Effector memory CD4-positive, alpha-beta T cell (primary cell): ENCODE results near the gene MAPK8IP3.
A peak's percentile ranks its signal among the peaks of the same experiment; 100 is the strongest.

ENCODE experiments used
- DNase-seq, 3 donors: peaks; one replicate each; pipeline ENCODE4 v3.0.0-alpha.2; 2020
- H3K27ac ChIP-seq: 2 replicates; pipeline ENCODE4 v1.7.0; 2013; ENCODE audit warnings: mild to moderate bottlenecking, low read length, moderate library complexity; ENCODE audit not compliant: insufficient read depth, poor library complexity, severe bottlenecking
- H3K27me3 ChIP-seq: replicated peaks from 2 replicates; pipeline ENCODE4 v1.7.0; 2013; ENCODE audit warnings: mild to moderate bottlenecking, low read length; ENCODE audit not compliant: insufficient read depth, control insufficient read depth, poor library complexity, severe bottlenecking
- H3K36me3 ChIP-seq: 2 replicates; pipeline ENCODE4 v1.7.0; 2013; ENCODE audit warnings: mild to moderate bottlenecking, low read length, moderate library complexity; ENCODE audit not compliant: control insufficient read depth, insufficient read depth
- H3K4me1 ChIP-seq: 2 replicates; pipeline ENCODE4 v1.7.0; 2013; ENCODE audit warnings: low read length, mild to moderate bottlenecking; ENCODE audit not compliant: control insufficient read depth, insufficient read depth, poor library complexity, severe bottlenecking
- H3K4me3 ChIP-seq: 2 replicates; pipeline ENCODE4 v1.7.0; 2013; ENCODE audit warnings: low read length, low read depth, mild to moderate bottlenecking; ENCODE audit not compliant: insufficient read depth, poor library complexity, severe bottlenecking
- H3K9me3 ChIP-seq: 2 replicates; pipeline ENCODE4 v1.7.0; 2013; ENCODE audit warnings: mild to moderate bottlenecking, low read length, moderate library complexity; ENCODE audit not compliant: control insufficient read depth

Gene MAPK8IP3

GRCh38 chr16:1677942-1678499 is 28.0 kb upstream of the MAPK8IP3 start, which contains the start of gene JPT2:
JPT2 (plus strand) TSS chr16:1678279; CDS start chr16:1678313, 34 bp downstream.
- Histone ChIP-seq H3K9me3 (no peaks in the 10 kb centered on the region), H3K4me1 (peaks cover 6% of the 10 kb centered on the region), H3K36me3 (peaks cover 8% of the 10 kb centered on the region), H3K4me3 (peak within 1 kb of the TSS; percentile 70), H3K27me3 (no peaks in the 10 kb centered on the region), H3K27ac (peak within 1 kb of the TSS; percentile 67)
- peak; percentile 87 to 92 (median 91) for DNase-seq

GRCh38 chr16:1678500-1679098 is 27.4 kb upstream of the MAPK8IP3 start:
- H3K27ac ChIP-seq = peak overlapping the region; percentile 67
- H3K36me3 ChIP-seq = peaks cover 9% of the 10 kb centered on the region
- H3K4me1 ChIP-seq = peaks cover 6% of the 10 kb centered on the region
- peak; percentile 18 to 38 (median 30) for DNase-seq
- no peaks in the 10 kb centered on the region for H3K9me3 ChIP-seq
- peak overlapping the region; percentile 70 for H3K4me3 ChIP-seq
- no peaks in the 10 kb centered on the region for H3K27me3 ChIP-seq

- Histone ChIP-seq H3K27ac (no peak overlapping the region), H3K27me3 (no peaks in the 10 kb centered on the region), H3K4me1 (peaks cover 6% of the 10 kb centered on the region), H3K4me3 (no peak overlapping the region), H3K9me3 (no peaks in the 10 kb centered on the region), H3K36me3 (peaks cover 8% of the 10 kb centered on the region)
- DNase-seq = no peak
These were observed 25.6 kb upstream of the MAPK8IP3 start for GRCh38 chr16:1680361-1680760.

GRCh38 chr16:1681032-1681431 is 25.0 kb upstream of the MAPK8IP3 start:
- no peak for DNase-seq
- H3K27me3 ChIP-seq = no peaks in the 10 kb centered on the region
- H3K9me3 ChIP-seq = no peaks in the 10 kb centered on the region
- peaks cover 14% of the 10 kb centered on the region for H3K36me3 ChIP-seq
- H3K4me1 ChIP-seq = peaks cover 6% of the 10 kb centered on the region
- no peak overlapping the region for H3K4me3 ChIP-seq
- H3K27ac ChIP-seq = no peak overlapping the region

DNA sequence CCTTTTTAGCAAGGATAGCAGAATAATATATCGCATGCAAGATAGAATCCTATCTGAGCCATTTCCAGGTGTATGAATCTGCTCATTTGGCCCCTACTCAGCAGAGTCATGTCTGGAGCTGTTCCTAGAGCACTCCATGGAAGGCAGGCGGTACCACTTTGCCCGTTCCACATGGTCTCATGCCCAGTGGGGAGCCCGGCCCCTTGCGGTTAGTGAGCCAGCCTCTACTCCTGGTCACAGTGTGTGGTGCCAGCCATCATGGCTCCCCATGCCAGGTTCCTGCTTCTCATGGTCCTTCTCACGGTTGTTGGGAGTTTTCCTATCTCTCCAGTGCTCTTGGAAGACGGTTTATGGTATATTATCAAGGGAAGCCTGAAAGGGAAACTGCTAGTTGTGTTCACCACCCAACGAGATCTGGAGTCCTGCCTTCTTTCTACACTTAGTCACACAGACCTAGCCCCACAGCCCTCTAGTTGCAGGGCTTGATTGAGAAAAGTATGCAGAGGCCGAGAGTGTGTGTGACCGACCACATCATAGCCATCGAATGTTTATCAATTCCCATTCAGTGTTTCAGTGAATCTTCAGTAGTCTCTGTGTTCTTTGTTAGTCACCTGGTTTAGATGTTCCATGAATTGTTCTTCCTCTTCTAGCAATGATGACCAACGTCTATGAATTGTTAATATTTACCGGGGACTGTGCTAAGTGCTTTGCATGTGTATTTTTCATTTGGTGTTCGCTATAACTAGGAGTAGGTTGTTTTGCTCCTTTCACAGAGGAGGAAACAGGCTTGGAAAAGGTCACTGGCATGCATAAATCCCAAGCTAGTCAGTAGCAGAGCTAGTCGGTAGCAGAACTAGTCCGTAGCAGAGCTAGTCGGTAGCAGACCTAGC is 18.3 kb upstream of the MAPK8IP3 start:
- no peak overlapping the region for H3K27ac ChIP-seq
- no peak overlapping the region for H3K4me3 ChIP-seq
- H3K36me3 ChIP-seq = peaks cover 62% of the 10 kb centered on the region
- no peak for DNase-seq
- H3K9me3 ChIP-seq = no peaks in the 10 kb centered on the region
- H3K27me3 ChIP-seq = no peaks in the 10 kb centered on the region
- no peaks in the 10 kb centered on the region for H3K4me1 ChIP-seq

GRCh38 chr16:1688807-1689560 is 17.0 kb upstream of the MAPK8IP3 start:
- no peak for DNase-seq
- Histone ChIP-seq H3K4me1 (no peaks in the 10 kb centered on the region), H3K27me3 (no peaks in the 10 kb centered on the region), H3K27ac (no peak overlapping the region), H3K4me3 (no peak overlapping the region), H3K36me3 (peaks cover 67% of the 10 kb centered on the region), H3K9me3 (no peaks in the 10 kb centered on the region)

DNA sequence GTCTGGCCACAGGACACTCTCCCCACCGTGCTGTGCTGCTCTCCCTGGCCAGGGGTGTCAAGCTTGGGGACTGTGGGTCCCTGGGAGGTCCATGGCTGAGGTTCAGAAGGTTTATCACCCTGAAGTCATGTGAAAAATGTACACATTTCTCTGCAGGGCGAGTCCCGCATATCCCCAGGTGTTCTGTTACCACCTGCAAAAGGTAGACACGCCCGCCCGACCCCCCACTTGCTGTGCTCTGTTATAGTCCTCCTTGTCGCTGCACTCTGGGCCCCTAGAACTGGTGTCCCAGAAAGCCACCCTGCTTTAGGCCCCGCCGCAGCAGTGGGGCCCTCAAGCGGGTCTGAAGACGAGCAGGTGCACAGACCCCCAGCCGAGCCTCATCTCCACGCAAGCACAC is 16.1 kb upstream of the MAPK8IP3 start:
- Histone ChIP-seq H3K27me3 (no peaks in the 10 kb centered on the region), H3K4me1 (no peaks in the 10 kb centered on the region), H3K4me3 (no peak overlapping the region), H3K9me3 (no peaks in the 10 kb centered on the region), H3K27ac (no peak overlapping the region), H3K36me3 (peaks cover 72% of the 10 kb centered on the region)
- DNase-seq = no peak

DNA sequence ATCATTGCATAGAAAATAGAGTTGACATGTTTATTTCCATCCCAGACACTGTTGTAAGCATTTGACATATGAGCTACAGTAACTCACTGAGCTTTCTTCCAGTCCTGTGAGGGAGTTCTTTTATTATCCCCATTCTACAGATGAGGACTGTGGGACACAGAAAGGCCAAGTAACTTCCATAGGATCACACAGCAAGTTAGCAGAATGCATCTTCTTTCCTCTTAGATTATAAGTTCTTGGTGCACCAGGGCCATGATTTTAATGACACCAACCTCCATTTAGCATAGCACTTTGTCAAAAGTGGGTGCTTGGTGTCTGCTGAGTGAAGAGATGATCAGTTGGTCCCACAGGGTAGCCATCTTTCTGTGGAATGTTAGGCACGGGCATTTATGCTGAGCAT is 15.2 kb upstream of the MAPK8IP3 start:
- Histone ChIP-seq H3K27ac (no peak overlapping the region), H3K27me3 (no peaks in the 10 kb centered on the region), H3K36me3 (peaks cover 66% of the 10 kb centered on the region), H3K4me1 (no peaks in the 10 kb centered on the region), H3K4me3 (no peak overlapping the region), H3K9me3 (no peaks in the 10 kb centered on the region)
- DNase-seq = no peak

GRCh38 chr16:1691276-1691675 is 14.7 kb upstream of the MAPK8IP3 start:
- H3K36me3 ChIP-seq = peaks cover 65% of the 10 kb centered on the region
- H3K27me3 ChIP-seq = no peaks in the 10 kb centered on the region
- H3K27ac ChIP-seq = no peak overlapping the region
- no peaks in the 10 kb centered on the region for H3K9me3 ChIP-seq
- no peaks in the 10 kb centered on the region for H3K4me1 ChIP-seq
- DNase-seq = no peak
- H3K4me3 ChIP-seq = no peak overlapping the region
